WI38 (cell line): ENCODE data around the gene ZNF146.
A peak's percentile ranks its signal among the peaks of the same experiment; 100 is the strongest.
"Not testable (repeated sequence)": the region's sequence is repeated elsewhere in the genome, so short reads cannot be mapped to it uniquely, and the experiment has no call there.

Source experiments
- H3K4me3 ChIP-seq: 2 replicates; pipeline ENCODE4 v1.5.1; 2011; ENCODE audit warnings: low read depth, mild to moderate bottlenecking, control low read depth, low read length
- TF ChIP-seq, protein P1 (sequence below): IDR thresholded peaks from 2 replicates; pipeline ENCODE4 v1.5.1; 2012; ENCODE audit warnings: low read depth, mild to moderate bottlenecking, control low read depth, low read length

ZNF146 gene

DNA sequence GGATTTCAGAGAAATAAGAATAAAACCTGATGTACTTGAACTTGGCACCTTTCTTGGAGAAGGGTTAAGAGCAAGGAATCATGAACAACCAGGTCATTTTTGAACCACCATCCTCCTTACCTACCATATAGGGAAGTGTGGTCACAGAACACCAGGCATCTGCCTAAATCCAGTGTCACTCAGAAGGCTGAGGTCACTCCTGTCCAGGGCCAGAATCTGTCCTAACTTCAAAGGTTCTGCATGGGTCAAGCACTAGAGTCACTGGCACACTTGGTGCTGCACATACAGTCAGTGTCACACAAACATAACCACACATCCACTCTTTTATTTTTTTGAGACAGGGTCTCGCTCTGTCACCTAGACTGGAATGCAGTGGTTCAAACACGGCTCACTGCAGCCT lies 2.0 kb upstream of the ZNF146 start:
- no peak overlapping the region for H3K4me3 ChIP-seq
- TF ChIP-seq, protein P1, sequence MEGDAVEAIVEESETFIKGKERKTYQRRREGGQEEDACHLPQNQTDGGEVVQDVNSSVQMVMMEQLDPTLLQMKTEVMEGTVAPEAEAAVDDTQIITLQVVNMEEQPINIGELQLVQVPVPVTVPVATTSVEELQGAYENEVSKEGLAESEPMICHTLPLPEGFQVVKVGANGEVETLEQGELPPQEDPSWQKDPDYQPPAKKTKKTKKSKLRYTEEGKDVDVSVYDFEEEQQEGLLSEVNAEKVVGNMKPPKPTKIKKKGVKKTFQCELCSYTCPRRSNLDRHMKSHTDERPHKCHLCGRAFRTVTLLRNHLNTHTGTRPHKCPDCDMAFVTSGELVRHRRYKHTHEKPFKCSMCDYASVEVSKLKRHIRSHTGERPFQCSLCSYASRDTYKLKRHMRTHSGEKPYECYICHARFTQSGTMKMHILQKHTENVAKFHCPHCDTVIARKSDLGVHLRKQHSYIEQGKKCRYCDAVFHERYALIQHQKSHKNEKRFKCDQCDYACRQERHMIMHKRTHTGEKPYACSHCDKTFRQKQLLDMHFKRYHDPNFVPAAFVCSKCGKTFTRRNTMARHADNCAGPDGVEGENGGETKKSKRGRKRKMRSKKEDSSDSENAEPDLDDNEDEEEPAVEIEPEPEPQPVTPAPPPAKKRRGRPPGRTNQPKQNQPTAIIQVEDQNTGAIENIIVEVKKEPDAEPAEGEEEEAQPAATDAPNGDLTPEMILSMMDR: no peak

DNA sequence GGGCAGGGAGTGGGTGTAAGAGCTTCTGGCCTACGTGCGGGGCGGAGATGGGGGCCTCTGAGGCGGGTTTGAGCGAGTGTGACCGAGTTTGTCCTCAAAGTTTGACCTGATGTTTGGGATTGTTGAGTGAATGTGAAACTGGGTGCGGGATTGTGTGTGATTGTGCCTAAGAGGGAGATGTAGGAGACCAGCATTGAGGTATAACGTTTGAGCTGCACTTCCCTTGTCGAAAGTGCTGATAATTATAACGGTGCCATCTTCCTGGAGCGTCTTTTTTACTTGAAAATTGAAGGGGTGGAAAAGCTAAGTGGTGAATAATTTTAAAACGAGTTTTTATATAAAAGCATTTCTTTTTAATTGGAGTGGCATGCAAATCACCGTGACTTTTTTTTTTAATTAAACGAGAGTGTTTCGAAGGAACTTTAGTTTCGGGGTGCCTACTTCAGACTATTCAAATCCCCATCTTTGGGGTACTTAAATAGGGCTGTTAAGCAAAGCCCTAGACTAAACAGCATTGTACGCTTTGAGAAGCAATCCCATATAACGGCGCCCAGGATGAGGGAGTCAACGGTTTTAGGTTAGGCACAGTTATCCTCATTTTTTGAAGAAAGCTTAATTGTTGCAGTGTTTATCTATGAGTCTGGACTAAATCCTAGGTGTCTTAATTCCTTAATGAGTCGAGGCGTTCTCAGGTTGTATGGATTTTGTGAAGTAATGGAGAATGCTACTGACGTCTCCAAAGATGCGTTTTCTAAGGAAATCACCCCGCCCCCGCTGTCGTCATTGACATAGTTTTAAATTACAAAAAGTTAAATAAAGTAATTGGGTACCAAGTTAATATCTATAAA lies 594 bp downstream of the ZNF146 start:
- TF ChIP-seq, protein P1: no peak
- peak overlapping the region; percentile 72 for H3K4me3 ChIP-seq

DNA sequence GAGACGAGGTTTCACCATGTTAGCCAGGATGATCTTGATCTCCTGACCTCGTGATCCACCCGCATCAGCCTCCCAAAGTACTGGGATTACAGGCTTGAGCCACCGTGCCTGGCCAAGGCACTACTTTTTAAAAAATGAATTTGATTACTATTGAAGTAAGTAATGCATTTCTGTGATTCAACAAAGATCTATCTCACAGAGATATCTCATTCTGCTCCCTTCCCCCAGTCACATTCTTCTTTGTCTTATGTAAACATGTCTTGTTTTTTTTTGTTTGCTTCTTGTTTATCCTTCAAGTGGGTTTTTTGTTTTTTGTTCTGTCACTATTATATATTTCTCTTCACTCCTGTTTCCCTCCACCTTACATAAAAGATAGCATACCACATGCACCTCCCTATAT lies 6.6 kb downstream of the ZNF146 start:
- TF ChIP-seq, protein P1: no peak
- no peak overlapping the region for H3K4me3 ChIP-seq

DNA sequence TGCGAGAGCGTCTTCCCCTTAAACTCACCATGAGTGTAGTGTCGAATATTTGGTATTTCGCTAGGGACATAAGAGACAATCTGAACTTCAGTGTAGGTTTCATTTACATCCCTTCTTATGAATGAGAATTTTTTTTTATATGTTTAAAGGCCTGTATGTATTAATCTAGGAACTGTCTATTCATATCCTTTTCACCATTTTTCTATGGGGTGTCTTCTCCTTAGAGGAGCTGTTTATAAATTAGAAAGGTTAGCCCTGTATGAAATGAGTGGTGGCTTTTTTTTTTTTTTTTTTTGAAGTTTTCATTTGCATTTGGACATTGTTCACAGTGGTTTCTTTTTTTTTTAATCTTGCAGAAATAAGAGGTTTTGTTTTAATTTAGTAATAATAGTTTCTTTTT lies 7.6 kb downstream of the ZNF146 start:
- TF ChIP-seq, protein P1: no peak
- no peak overlapping the region for H3K4me3 ChIP-seq

DNA sequence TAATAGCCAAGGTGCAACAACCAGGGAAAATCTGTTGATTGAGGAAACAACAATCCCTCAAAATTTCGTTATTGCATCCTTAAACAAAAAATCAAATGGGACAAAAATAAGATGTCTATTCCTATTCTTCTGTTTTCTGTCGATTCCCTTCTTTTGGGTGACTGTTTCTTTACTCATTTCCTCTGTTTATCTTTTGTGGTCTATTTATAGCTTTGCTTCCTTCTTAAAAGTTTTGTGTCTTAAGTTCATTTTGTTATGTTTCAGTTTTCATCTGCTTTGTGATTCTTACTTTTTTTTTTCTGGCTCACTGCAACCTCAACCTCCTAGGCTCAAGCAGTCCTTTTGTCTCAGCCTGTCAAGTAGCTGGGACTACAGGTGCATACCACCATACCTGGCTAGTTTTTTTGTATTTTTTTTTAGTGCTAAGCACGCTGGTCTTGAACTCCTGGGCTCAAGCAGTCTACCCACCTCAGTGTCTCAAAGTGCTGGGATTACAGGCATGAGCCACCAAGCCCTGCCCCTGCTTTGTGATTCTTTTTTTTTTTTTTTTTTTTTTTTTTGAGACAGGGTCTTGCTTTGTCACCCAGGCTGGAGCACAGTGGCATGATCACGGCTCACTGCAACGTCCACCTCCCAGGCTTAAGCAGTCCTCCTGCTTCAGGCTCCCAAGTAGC lies 10.4 kb downstream of the ZNF146 start:
- H3K4me3 ChIP-seq: peak overlapping the region; percentile 35
- TF ChIP-seq, protein P1: no peak

DNA sequence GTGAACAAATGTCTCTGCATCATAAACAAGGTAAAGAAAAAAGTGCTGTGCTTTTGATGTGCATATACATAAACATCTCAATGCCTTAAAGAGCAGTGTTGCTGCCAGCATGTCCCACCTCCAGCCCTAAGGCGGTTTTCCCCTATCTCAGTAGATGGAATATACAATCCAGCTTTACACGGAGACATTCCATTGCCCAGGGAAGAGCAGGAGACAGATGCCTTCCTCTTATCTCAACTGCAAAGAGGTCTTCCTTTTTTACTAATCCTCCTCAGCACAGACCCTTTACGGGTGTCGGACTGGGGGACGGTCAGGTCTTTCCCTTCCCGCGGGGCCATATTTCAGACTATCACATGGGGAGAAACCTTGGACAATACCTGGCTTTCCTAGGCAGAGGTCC lies 18.7 kb downstream of the ZNF146 start:
- H3K4me3 ChIP-seq: not testable (repeated sequence)

DNA sequence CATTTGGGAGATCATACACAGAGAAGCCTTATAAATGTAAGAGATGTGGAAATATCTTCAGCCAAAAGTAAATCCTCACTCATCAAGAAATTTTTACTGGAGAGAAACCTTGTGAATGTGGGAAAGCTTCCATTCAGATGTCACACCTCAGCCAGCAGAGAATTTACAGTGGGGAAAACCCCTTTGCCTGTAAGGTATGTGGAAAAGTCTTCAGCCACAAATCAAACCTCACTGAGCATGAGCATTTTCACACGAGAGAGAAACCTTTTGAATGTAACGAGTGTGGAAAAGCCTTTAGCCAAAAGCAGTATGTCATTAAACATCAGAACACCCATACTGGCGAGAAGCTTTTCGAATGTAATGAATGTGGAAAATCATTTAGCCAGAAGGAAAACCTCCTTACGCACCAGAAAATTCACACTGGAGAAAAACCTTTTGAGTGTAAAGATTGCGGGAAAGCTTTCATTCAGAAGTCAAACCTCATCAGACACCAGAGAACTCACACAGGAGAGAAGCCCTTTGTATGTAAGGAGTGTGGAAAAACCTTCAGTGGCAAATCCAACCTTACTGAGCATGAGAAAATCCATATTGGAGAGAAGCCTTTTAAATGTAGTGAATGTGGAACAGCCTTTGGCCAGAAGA lies 21.5 kb downstream of the ZNF146 start:
- TF ChIP-seq, protein P1: no peak
- H3K4me3 ChIP-seq: no peak overlapping the region
